K562 (cell line): ENCODE measurements around the gene CIAO3. TPM values are rescaled to one million over a fixed set of nuclear protein-coding genes. Genes with fewer than 3 reads are reported as not detected.

Source experiments
- BCOR ChIP-seq: fragments of 450-650 bp; IDR thresholded peaks from 2 replicates; pipeline ENCODE4 v1.6.1; 2016
- CC2D1A ChIP-seq: fragments of 450-650 bp; IDR thresholded peaks from 2 replicates; pipeline ENCODE4 v1.6.1; 2017; ENCODE audit warnings: mild to moderate bottlenecking
- CHD7 ChIP-seq: fragments of 200-600 bp; sonication (generic); IDR thresholded peaks from one replicate; pipeline ENCODE4 v1.6.1; 2012; ENCODE audit warnings: mild to moderate bottlenecking, low read depth, low read length, inconsistent platforms
- CTBP1 ChIP-seq: fragments of 450-650 bp; IDR thresholded peaks from 2 replicates; pipeline ENCODE4 v1.6.1; 2016; ENCODE audit warnings: borderline replicate concordance
- HLTF ChIP-seq: fragments of 450-650 bp; IDR thresholded peaks from 2 replicates; pipeline ENCODE4 v1.6.1; 2016
- MNT ChIP-seq, 2 experiments: fragments of 450-650 bp; conservative IDR thresholded peaks; 2 replicates each; pipeline ENCODE4 v1.6.1; 2017; ENCODE audit warnings: mild to moderate bottlenecking in 2 of 2, moderate library complexity in 2 of 2
- POLR2A ChIP-seq: fragments of 450-650 bp; conservative IDR thresholded peaks from 2 replicates; pipeline ENCODE4 v1.6.1; 2016
- SIN3A ChIP-seq, 2 experiments: fragments of 150-350 bp in 1 of 2; IDR thresholded peaks; 2 replicates each; pipeline ENCODE4 v1.6.1; 2011 to 2016; ENCODE audit warnings: borderline replicate concordance in 2 of 2, low read depth in 2 of 2, low read length in 2 of 2, mild to moderate bottlenecking in 2 of 2, moderate library complexity in 2 of 2; ENCODE audit not compliant: control insufficient read depth in 1 of 2
- TCF3 ChIP-seq: sonication (generic); formaldehyde crosslinking; IDR thresholded peaks from 2 replicates; pipeline ENCODE4 v1.4.0; 2020; ENCODE audit warnings: mild to moderate bottlenecking, missing genetic modification reagents
- ZBTB2 ChIP-seq: fragments of 450-650 bp; IDR thresholded peaks from 2 replicates; pipeline ENCODE4 v1.6.1; 2016; ENCODE audit warnings: antibody characterized with exemption
- polyA plus RNA-seq, 8 experiments: library from polyadenylated mRNA; depleted of rRNA in 4 of 8; stranded (reverse) in 5 of 8; unstranded in 3 of 8; fragments of >200 nt; fragmentation: Nextera tagmentation in 2 of 8; fragmentation: Illumina TruSeq in 1 of 8; extraction: Ambion mirVana in 2 of 8; extraction: Trizol in 1 of 8; gene quantifications; 2 replicates each; pipeline versions ENCODE4 v1.2.1 to v1.2.3, GENCODE V29; 2011 to 2014; ENCODE audit warnings: inconsistent platforms in 1 of 8, missing spikeins in 1 of 8
- total RNA-seq, 7 experiments: library from RNA; depleted of rRNA in 6 of 7; stranded (reverse); fragments of >200 nt in 6 of 7; fragmentation: Illumina TruSeq in 2 of 7; extraction: Trizol in 2 of 7; gene quantifications; 2 replicates each; pipeline versions ENCODE4 v1.2.1 to v1.2.3, GENCODE V29; 2011 to 2021; ENCODE audit warnings: low replicate concordance in 1 of 7
- TF ChIP-seq, protein P1 (sequence below): fragments of 450-650 bp; conservative IDR thresholded peaks from 2 replicates; pipeline ENCODE4 v1.6.1; 2016; ENCODE audit warnings: missing genetic modification characterization, low read depth, mild to moderate bottlenecking, control low read depth, missing compliant biosample characterization

The CIAO3 gene
- total and polyA plus RNA-seq, 9 of the 15 experiments (the other 6 are each of a cell fraction or from before 2014, with no cell fraction given): 2.2 to 35.6 (median 18.7) TPM

DNA sequence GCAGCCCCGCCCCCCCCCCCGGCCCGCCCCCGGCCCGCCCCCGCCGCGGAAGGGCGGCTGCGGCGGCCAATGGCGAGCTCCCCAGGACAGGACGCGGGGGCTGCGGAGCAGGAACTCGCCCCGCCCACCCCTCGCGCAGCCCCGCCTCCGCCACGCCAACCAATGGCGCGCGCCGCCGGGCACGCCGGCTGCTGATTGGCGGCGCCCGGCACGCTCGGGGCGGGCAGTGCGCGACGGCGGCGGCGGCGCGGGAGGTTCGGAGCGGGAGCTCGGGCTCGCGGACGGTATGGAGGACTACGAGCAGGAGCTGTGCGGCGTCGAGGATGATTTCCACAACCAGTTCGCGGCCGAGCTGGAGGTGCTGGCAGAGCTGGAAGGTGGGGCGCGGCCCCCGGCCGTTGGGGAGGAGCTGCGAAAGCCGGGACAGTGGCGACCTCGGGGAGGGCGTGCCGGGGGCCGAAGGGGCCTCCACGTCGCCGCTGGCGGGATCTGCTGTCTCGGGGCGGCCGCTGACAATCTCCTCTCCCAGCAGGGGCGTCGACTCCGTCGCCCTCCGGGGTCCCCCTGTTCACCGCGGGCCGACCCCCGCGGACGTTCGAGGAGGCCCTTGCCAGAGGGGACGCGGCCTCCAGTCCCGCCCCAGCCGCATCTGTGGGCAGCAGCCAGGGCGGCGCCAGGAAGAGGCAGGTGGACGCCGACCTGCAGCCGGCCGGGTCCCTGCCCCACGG lies 47.8 kb upstream of the CIAO3 start, which contains the start of gene CHTF18 (continued):
- TF ChIP-seq SIN3A (IDR thresholded peaks at IDR 0.05; ENCODE audit: borderline replicate concordance in 2 of 2, control insufficient read depth in 1 of 2, low read depth in 2 of 2, low read length in 2 of 2) (peak; percentile 28 to 63; a peak in 1 of 4 replicates), CC2D1A (peak; percentile 100), CTBP1 (peak; percentile 63; the same call in 1 of the 2 replicates), MNT (conservative IDR thresholded peaks at IDR 0.05) (peak in 1 of 2 experiments; percentile 76; a peak in 2 of 4 replicates), POLR2A (peak; percentile 67; the same call in 1 of the 2 replicates), TCF3 (CRISPR knock-in tag) (0 out of 2 replicates have a peak, but pooled peaks have one; percentile 7), HLTF (0 out of 2 replicates have a peak, but pooled peaks have one; percentile 31), BCOR (peak; percentile 68; the same call in 1 of the 2 replicates), CHD7 (no peak), ZBTB2 (peak; percentile 73)
- TF ChIP-seq, protein P1, sequence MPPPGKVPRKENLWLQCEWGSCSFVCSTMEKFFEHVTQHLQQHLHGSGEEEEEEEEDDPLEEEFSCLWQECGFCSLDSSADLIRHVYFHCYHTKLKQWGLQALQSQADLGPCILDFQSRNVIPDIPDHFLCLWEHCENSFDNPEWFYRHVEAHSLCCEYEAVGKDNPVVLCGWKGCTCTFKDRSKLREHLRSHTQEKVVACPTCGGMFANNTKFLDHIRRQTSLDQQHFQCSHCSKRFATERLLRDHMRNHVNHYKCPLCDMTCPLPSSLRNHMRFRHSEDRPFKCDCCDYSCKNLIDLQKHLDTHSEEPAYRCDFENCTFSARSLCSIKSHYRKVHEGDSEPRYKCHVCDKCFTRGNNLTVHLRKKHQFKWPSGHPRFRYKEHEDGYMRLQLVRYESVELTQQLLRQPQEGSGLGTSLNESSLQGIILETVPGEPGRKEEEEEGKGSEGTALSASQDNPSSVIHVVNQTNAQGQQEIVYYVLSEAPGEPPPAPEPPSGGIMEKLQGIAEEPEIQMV: peak; percentile 98
